HUES48 (cell line): ENCODE results near the gene RPS2.

Source experiments
- H3K27ac ChIP-seq: one replicate; pipeline ENCODE4 v1.7.0; 2013; ENCODE audit warnings: low read depth, low read length, inconsistent platforms
- H3K27me3 ChIP-seq: 2 replicates; pipeline ENCODE4 v1.6.1; 2013; ENCODE audit warnings: mild to moderate bottlenecking, low read length; ENCODE audit not compliant: control insufficient read depth, insufficient read depth
- H3K36me3 ChIP-seq: 2 replicates; pipeline ENCODE4 v1.6.1; 2013; ENCODE audit warnings: low read length; ENCODE audit not compliant: control insufficient read depth, insufficient read depth
- H3K4me1 ChIP-seq: 2 replicates; pipeline ENCODE4 v1.6.1; 2013; ENCODE audit warnings: mild to moderate bottlenecking, low read length; ENCODE audit not compliant: control insufficient read depth, insufficient read depth
- H3K4me3 ChIP-seq: 2 replicates; pipeline ENCODE4 v1.5.1; 2013; ENCODE audit warnings: mild to moderate bottlenecking, low read depth, low read length
- H3K9ac ChIP-seq: 2 replicates; pipeline ENCODE4 v1.6.1; 2013; ENCODE audit warnings: mild to moderate bottlenecking, low read depth, low read length, moderate library complexity
- H3K9me3 ChIP-seq: 2 replicates; pipeline ENCODE4 v1.6.1; 2013; ENCODE audit warnings: low read length; ENCODE audit not compliant: control insufficient read depth, insufficient read depth

Gene RPS2

GRCh38 chr16:1978476-1979120, 14.0 kb upstream of the RPS2 start:
- peaks cover 41% of the 10 kb centered on the region for H3K36me3 ChIP-seq
- H3K27me3 ChIP-seq, result peaks cover 41% of the 10 kb centered on the region
- H3K4me3 ChIP-seq, result peak overlapping the region; percentile 57
- H3K9ac ChIP-seq, result no peak overlapping the region
- H3K9me3 ChIP-seq, result no peaks in the 10 kb centered on the region
- peaks cover 21% of the 10 kb centered on the region for H3K4me1 ChIP-seq
- no peak overlapping the region for H3K27ac ChIP-seq

- Histone ChIP-seq H3K36me3 (peaks cover 41% of the 10 kb centered on the region), H3K27me3 (peaks cover 36% of the 10 kb centered on the region), H3K4me3 (no peak overlapping the region), H3K9ac (no peak overlapping the region), H3K4me1 (peaks cover 17% of the 10 kb centered on the region), H3K9me3 (no peaks in the 10 kb centered on the region), H3K27ac (no peak overlapping the region)
Measured at GRCh38 chr16:1977875-1978268, 13.2 kb upstream of the RPS2 start.

- H3K27ac ChIP-seq, result no peak overlapping the region
- no peak overlapping the region for H3K9ac ChIP-seq
- no peaks in the 10 kb centered on the region for H3K9me3 ChIP-seq
- peaks cover 30% of the 10 kb centered on the region for H3K27me3 ChIP-seq
- no peak overlapping the region for H3K4me3 ChIP-seq
- peaks cover 41% of the 10 kb centered on the region for H3K36me3 ChIP-seq
- peaks cover 17% of the 10 kb centered on the region for H3K4me1 ChIP-seq
Measured at GRCh38 chr16:1976951-1977874, 12.6 kb upstream of the RPS2 start.

- H3K27ac ChIP-seq, result no peak overlapping the region
- H3K27me3 ChIP-seq, result peaks cover 19% of the 10 kb centered on the region
- peaks cover 9% of the 10 kb centered on the region; the same call in 1 of the 2 replicates for H3K4me1 ChIP-seq
- no peak overlapping the region for H3K4me3 ChIP-seq
- no peaks in the 10 kb centered on the region for H3K9me3 ChIP-seq
- peaks cover 41% of the 10 kb centered on the region for H3K36me3 ChIP-seq
- no peak overlapping the region for H3K9ac ChIP-seq
Measured at GRCh38 chr16:1976216-1976520, 11.5 kb upstream of the RPS2 start.

DNA sequence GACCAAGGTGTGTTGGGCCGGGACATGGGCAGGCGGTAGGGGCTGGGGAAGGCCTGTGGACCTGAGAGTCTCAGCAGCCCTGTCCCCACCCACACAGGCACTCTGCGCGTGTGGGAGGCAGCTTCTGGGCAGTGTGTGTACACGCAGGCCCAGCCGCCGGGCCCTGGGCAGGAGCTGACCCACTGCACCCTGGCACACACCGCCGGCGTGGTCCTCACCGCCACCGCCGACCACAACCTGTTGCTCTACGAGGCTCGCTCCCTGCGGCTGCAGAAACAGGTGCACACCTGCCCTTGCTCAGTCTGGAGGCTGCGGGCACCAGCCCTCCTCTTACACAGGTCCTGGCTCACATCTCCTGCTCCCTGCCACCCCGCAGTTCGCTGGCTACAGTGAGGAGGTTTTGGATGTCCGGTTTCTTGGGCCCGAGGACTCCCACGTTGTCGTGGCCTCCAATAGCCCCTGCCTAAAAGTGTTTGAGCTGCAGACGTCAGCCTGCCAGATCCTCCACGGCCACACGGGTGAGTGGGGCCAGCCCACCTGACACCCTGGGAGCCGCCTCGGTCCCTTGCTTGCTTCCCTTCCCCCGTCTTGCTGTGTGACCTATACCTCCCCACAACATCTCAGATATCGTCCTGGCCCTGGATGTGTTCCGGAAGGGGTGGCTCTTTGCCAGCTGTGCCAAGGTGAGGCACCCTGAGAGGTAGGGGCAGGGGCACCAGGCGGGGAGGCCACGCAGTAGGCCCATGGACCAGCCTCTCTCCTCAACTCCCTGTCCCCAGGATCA, 11.0 kb upstream of the RPS2 start:
- H3K27me3 ChIP-seq, result peaks cover 14% of the 10 kb centered on the region
- no peak overlapping the region for H3K9ac ChIP-seq
- no peak overlapping the region for H3K4me3 ChIP-seq
- H3K36me3 ChIP-seq, result peaks cover 41% of the 10 kb centered on the region
- peaks cover 9% of the 10 kb centered on the region; the same call in 1 of the 2 replicates for H3K4me1 ChIP-seq
- H3K27ac ChIP-seq, result no peak overlapping the region
- H3K9me3 ChIP-seq, result no peaks in the 10 kb centered on the region

DNA sequence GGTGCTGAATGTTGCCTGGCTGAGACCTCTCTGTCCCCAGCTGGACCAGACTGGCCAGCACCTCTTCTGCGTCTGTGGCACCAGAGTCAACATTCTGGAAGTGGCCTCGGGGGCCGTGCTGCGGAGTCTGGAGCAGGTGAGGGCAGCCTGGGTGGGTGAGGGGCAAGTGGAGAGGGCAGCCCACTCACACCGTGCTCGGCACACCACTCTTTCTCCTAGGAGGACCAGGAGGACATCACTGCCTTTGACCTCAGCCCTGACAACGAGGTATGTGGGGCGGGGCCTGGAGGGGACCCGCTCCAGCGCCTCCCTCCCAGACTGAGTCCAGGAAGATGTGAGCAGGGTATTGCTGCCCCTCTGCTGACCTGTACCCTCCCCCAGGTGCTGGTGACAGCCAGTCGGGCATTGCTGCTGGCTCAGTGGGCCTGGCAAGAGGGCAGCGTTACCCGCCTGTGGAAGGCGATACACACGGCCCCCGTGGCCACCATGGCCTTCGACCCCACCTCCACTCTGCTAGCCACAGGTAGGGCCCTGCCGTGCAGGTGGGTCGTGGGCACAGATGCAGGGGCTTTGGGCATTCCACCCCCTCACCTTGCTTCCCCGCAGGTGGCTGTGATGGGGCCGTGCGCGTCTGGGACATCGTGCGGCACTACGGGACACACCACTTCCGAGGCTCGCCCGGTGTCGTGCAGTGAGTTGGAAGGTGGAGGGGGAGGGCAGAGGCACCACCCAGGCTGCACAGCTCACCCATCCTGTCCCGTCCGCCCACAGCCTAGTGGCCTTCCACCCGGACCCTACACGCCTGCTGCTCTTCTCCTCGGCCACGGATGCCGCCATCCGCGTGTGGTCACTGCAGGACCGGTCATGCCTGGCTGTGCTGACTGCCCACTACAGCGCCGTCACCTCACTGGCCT, 9.8 kb upstream of the RPS2 start:
- Histone ChIP-seq H3K27ac (no peak overlapping the region), H3K4me3 (no peak overlapping the region), H3K27me3 (peaks cover 2% of the 10 kb centered on the region; the same call in 1 of the 2 replicates), H3K9me3 (no peaks in the 10 kb centered on the region), H3K36me3 (peaks cover 41% of the 10 kb centered on the region), H3K9ac (no peak overlapping the region), H3K4me1 (peaks cover 4% of the 10 kb centered on the region; the same call in 1 of the 2 replicates)

- Histone ChIP-seq H3K4me3 (no peak overlapping the region), H3K27me3 (no peaks in the 10 kb centered on the region), H3K9ac (no peak overlapping the region), H3K36me3 (peaks cover 41% of the 10 kb centered on the region), H3K27ac (no peak overlapping the region), H3K4me1 (peaks cover 4% of the 10 kb centered on the region; the same call in 1 of the 2 replicates), H3K9me3 (no peaks in the 10 kb centered on the region)
Measured at GRCh38 chr16:1973461-1974156, 9.0 kb upstream of the RPS2 start.

DNA sequence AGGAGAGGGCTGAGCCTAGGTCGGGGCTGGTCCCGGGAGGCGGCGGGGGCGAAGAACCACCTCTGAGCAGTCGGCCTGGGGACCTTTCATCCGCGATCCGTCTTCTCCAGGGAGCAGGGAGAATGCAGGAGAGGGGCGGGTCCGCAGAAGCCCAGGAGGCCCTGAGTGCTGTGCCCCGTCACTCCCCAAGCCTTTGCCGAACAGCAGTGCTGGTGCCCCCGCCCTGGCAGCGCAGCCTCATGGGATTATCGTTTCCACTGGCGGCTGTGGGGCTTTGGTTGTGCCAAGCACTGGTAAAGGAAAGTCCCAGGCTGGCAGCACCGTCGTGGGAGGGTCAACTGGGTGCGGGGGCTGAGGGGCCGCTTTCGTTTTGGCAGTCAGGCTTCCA, 7.9 kb upstream of the RPS2 start:
- peak overlapping the region; percentile 84 for H3K4me3 ChIP-seq
- peaks cover 32% of the 10 kb centered on the region for H3K36me3 ChIP-seq
- peak overlapping the region; percentile 64; the same call in 1 of the 2 replicates for H3K9ac ChIP-seq
- no peaks in the 10 kb centered on the region for H3K27me3 ChIP-seq
- H3K27ac ChIP-seq, result no peak overlapping the region
- peaks cover 4% of the 10 kb centered on the region; the same call in 1 of the 2 replicates for H3K4me1 ChIP-seq
- no peaks in the 10 kb centered on the region for H3K9me3 ChIP-seq

DNA sequence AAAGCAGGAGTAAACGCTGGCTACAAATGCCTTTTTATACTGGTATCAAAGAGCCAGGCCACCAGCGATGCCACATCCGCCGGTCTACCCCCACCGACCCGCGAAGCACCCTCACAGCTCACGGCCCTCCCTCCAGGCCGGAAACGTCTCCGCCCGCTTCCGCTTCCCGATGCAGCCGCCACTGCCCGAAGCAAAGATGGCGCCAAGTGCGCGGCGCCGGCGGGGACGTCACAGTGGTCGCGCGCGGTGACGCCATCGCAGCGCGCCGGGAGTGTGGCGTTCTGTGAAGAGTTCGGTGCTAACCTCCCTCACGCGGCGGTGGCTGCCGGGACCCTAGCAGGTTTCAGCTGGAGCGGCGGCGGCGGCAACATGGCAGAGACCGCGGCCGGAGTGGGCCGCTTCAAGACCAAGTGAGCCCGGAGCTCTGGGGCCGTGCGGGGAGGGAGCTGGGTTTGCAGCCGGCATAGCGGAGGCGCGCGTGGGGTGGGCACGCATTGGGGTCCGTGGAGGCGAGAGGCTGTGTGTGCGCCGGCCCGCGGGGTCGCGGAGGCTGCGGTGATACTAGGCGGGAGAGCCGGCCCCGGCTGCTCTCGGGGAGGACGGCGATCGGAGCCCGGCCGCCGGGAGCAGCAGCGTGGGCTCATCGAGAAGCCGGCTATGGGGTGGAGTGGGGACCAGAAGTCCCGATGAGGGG, 7.3 kb upstream of the RPS2 start, which contains the start of gene TBL3:
TSS of gene TBL3 (plus strand) at position 258 of the 694 bp plus-strand sequence. CDS start at position 370, 112 bp downstream.
- H3K36me3 ChIP-seq, result peaks cover 28% of the 10 kb centered on the region
- H3K27me3 ChIP-seq, result no peaks in the 10 kb centered on the region
- H3K4me1 ChIP-seq, result peaks cover 4% of the 10 kb centered on the region; the same call in 1 of the 2 replicates
- peak within 1 kb of the TSS; percentile 86 for H3K27ac ChIP-seq
- no peaks in the 10 kb centered on the region for H3K9me3 ChIP-seq
- peak within 1 kb of the TSS; percentile 84 for H3K4me3 ChIP-seq
- peak within 1 kb of the TSS; percentile 64 for H3K9ac ChIP-seq
